GM12891 (cell line): Measurements from ENCODE around the gene MAPK1IP1L.

Experiments
- PAX5 ChIP-seq: IDR thresholded peaks from 2 replicates; pipeline ENCODE4 v1.6.1; 2011; ENCODE audit warnings: low read length, moderate library complexity, mild to moderate bottlenecking; ENCODE audit not compliant: insufficient read depth, severe bottlenecking
- POLR2A ChIP-seq: IDR thresholded peaks from 2 replicates; pipeline ENCODE4 v1.6.1; 2011; ENCODE audit warnings: low read depth, low read length, control low read depth
- POLR2AphosphoS5 ChIP-seq: IDR thresholded peaks from 2 replicates; pipeline ENCODE4 v1.6.1; 2011; ENCODE audit warnings: low read depth, low read length, control low read depth
- POU2F2 ChIP-seq: IDR thresholded peaks from 2 replicates; pipeline ENCODE4 v1.6.1; 2011; ENCODE audit warnings: low read depth, mild to moderate bottlenecking, control low read depth, low read length, moderate library complexity
- SPI1 ChIP-seq: IDR thresholded peaks from 2 replicates; pipeline ENCODE4 v1.6.1; 2011; ENCODE audit warnings: low read depth, low read length, control low read depth
- TAF1 ChIP-seq: IDR thresholded peaks from 2 replicates; pipeline ENCODE4 v1.6.1; 2011; ENCODE audit warnings: low read depth, low read length, control low read depth

DNA sequence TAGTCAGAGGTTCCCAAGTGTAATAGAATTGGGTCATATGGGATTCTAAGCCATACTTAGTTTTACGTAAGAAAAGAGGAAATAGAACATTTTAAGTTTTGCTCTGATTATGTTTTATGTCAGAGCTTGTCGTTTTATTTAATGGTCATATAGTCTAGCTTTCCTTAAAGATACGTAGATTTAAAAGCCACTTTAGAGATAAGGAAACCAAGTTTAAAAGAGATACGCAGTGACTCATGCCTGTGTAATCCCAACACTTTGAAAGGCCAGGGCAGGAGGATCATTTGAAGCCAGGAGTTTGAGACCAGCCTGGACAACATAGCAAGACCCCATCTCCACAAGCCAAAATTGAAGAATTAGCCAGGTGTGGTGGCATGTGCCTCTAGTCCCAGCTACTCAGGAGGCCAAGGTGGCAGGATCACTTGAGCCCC is 19.5 kb downstream of the MAPK1IP1L start:
- no peak for TF ChIP-seq POU2F2
- no peak for TF ChIP-seq POLR2A
- TF ChIP-seq POLR2AphosphoS5: no peak
- TF ChIP-seq TAF1: no peak
- no peak for TF ChIP-seq SPI1
- no peak for TF ChIP-seq PAX5
